CD14-positive monocyte (primary cell): Measurements from ENCODE around the gene FGF6. TPM values are rescaled to one million over a fixed set of nuclear protein-coding genes. Genes with fewer than 3 reads are reported as not detected.

Source experiments
- DNase-seq, 3 donors: peaks; one replicate each; pipeline ENCODE4 v3.0.0-alpha.2; 2011 to 2022
- H2AFZ ChIP-seq: 2 replicates; pipeline ENCODE4 v1.6.0; 2012; ENCODE audit warnings: mild to moderate bottlenecking, low read depth, low read length, inconsistent platforms; ENCODE audit not compliant: insufficient read depth, poor library complexity, severe bottlenecking
- H3K27ac ChIP-seq, 2 donors: 1 replicate in 1 of 2; 2 replicates in 1 of 2; pipeline ENCODE4 v1.5.1; 2012 to 2013; ENCODE audit warnings: low read length in 2 of 2, control low read depth in 1 of 2, inconsistent platforms in 1 of 2, low read depth in 1 of 2, mild to moderate bottlenecking in 1 of 2
- H3K27me3 ChIP-seq, 2 donors: one replicate each; pipeline versions ENCODE4 v1.6.0 to v1.6.1; 2011 to 2013; ENCODE audit warnings: low read length in 2 of 2; ENCODE audit not compliant: control insufficient read depth in 2 of 2, insufficient read depth in 2 of 2
- H3K36me3 ChIP-seq, 2 donors: replicated peaks in 1 of 2; 1 replicate in 1 of 2; 2 replicates in 1 of 2; pipeline versions ENCODE4 v1.5.1 to v1.6.1; 2012 to 2013; ENCODE audit warnings: low read length in 2 of 2, control low read depth in 1 of 2, inconsistent platforms in 1 of 2, mild to moderate bottlenecking in 1 of 2; ENCODE audit not compliant: insufficient read depth in 2 of 2, control insufficient read depth in 1 of 2
- H3K4me1 ChIP-seq, 2 donors: 1 replicate in 1 of 2; 2 replicates in 1 of 2; pipeline versions ENCODE4 v1.5.1 to v1.6.1; 2012 to 2013; ENCODE audit warnings: low read length in 2 of 2, control low read depth in 1 of 2, inconsistent platforms in 1 of 2, mild to moderate bottlenecking in 1 of 2, moderate library complexity in 1 of 2; ENCODE audit not compliant: insufficient read depth in 2 of 2, control insufficient read depth in 1 of 2
- H3K4me2 ChIP-seq: replicated peaks from 2 replicates; pipeline ENCODE3; 2012; ENCODE audit warnings: low read length, moderate library complexity, mild to moderate bottlenecking; ENCODE audit not compliant: poor library complexity, severe bottlenecking; ENCODE audit errors: extremely low read depth
- H3K4me3 ChIP-seq, 3 experiments: fragments of 200-600 bp in 1 of 3; sonication (generic) in 1 of 3; replicated peaks in 1 of 3; 1 replicate in 2 of 3; 2 replicates in 1 of 3; pipeline ENCODE4 v1.5.1; 2011 to 2013; ENCODE audit warnings: low read length in 3 of 3, mild to moderate bottlenecking in 3 of 3, control low read depth in 2 of 3, low read depth in 2 of 3, inconsistent platforms in 1 of 3, moderate library complexity in 1 of 3
- H3K79me2 ChIP-seq: 2 replicates; pipeline ENCODE4 v1.6.0; 2012; ENCODE audit warnings: mild to moderate bottlenecking, control low read depth, inconsistent platforms, low read length, moderate library complexity; ENCODE audit not compliant: insufficient read depth
- H3K9ac ChIP-seq: 2 replicates; pipeline ENCODE4 v1.6.0; 2017; ENCODE audit warnings: low read length, mild to moderate bottlenecking; ENCODE audit not compliant: insufficient read depth, poor library complexity, severe bottlenecking
- H3K9me3 ChIP-seq, 2 donors: replicated peaks in 1 of 2; 1 replicate in 1 of 2; 2 replicates in 1 of 2; pipeline versions ENCODE4 v1.5.1 to v1.6.1; 2012 to 2013; ENCODE audit warnings: low read length in 2 of 2, control low read depth in 1 of 2; ENCODE audit not compliant: control insufficient read depth in 1 of 2, insufficient read depth in 1 of 2
- H4K20me1 ChIP-seq: 2 replicates; pipeline ENCODE4 v1.6.0; 2012; ENCODE audit warnings: mild to moderate bottlenecking, low read length, control low read depth, moderate library complexity; ENCODE audit not compliant: insufficient read depth
- H3K27ac Mint-ChIP-seq, 7 donors: one replicate each; pipeline ENCODE4 v1.8.0; 2020; ENCODE audit warnings: mild to moderate bottlenecking in 7 of 7, mixed read lengths in 7 of 7, moderate library complexity in 6 of 7, inconsistent platforms in 2 of 7
- H3K27me3 Mint-ChIP-seq, 3 donors: one replicate each; pipeline ENCODE4 v1.8.0; 2021 to 2022; ENCODE audit warnings: low read depth in 3 of 3, mild to moderate bottlenecking in 3 of 3, mixed read lengths in 3 of 3, moderate library complexity in 3 of 3, inconsistent platforms in 1 of 3
- H3K36me3 Mint-ChIP-seq, 2 donors: one replicate each; pipeline ENCODE4 v1.8.0; 2020; ENCODE audit warnings: mixed read lengths in 2 of 2, inconsistent platforms in 1 of 2, mild to moderate bottlenecking in 1 of 2
- H3K4me1 Mint-ChIP-seq: one replicate; pipeline ENCODE4 v1.8.0; 2020; ENCODE audit warnings: mild to moderate bottlenecking, mixed read lengths
- H3K4me3 Mint-ChIP-seq, 2 donors: one replicate each; pipeline ENCODE4 v1.8.0; 2020; ENCODE audit warnings: mild to moderate bottlenecking in 2 of 2, mixed read lengths in 2 of 2, moderate library complexity in 1 of 2
- H3K9me3 Mint-ChIP-seq, 7 donors: one replicate each; pipeline ENCODE4 v1.8.0; 2020 to 2022; ENCODE audit warnings: mixed read lengths in 7 of 7, mild to moderate bottlenecking in 6 of 7, moderate library complexity in 6 of 7, inconsistent platforms in 2 of 7
- CTCF ChIP-seq: fragments of 200-600 bp; IDR thresholded peaks from one replicate; pipeline ENCODE4 v1.8.0; 2022; ENCODE audit warnings: antibody characterized with exemption, mild to moderate bottlenecking
- WGBS: methylation state at CpG from one replicate; pipeline ENCODE4 v1.1.5; 2013; ENCODE audit warnings: missing lambda C conversion rate; ENCODE audit not compliant: insufficient coverage; 5-methylcytosine and 5-hydroxymethylcytosine counted together
- intact Hi-C, 2 donors: fragments of 100-400 bp; cut with micrococcal nuclease; formaldehyde crosslinking; loops; one replicate each; pipeline versions ENCODE4 v1.15.0 to v1.15.1; 2023
- polyA plus RNA-seq, 3 donors: library from polyadenylated mRNA; depleted of rRNA in 1 of 3; unstranded in 2 of 3; stranded (reverse) in 1 of 3; fragments of 300-500 nt in 2 of 3; fragments of >200 nt in 1 of 3; fragmentation: Illumina TruSeq in 2 of 3; gene quantifications; 1 replicate in 2 of 3; 2 replicates in 1 of 3; pipeline ENCODE4 v1.2.3, GENCODE V29; 2012 to 2021

FGF6 gene
- polyA plus RNA-seq, 3 donors = not detected

- H3K9me3 ChIP-seq = no peaks in the 10 kb centered on the region
- H3K4me1 ChIP-seq = no peaks in the 10 kb centered on the region
- H3K4me3 ChIP-seq = no peak overlapping the region
- H3K9me3 Mint-ChIP-seq = peaks cover 4 to 6% (median 4%) of the 10 kb centered on the region in 7 donors
- no peaks in the 10 kb centered on the region for H3K36me3 ChIP-seq
- H3K4me3 Mint-ChIP-seq = no peak overlapping the region
- no peak overlapping the region for H3K27ac Mint-ChIP-seq
- peaks cover 7% of the 10 kb centered on the region for H3K4me1 Mint-ChIP-seq
- no peaks in the 10 kb centered on the region for H3K36me3 Mint-ChIP-seq
- no CpG with 5 or more reads among the region's 1 CpG for WGBS
- TF ChIP-seq CTCF = no peak
- H2AFZ ChIP-seq = no peak overlapping the region
- H3K9ac ChIP-seq = no peak overlapping the region
- no peak for DNase-seq
- H3K27ac ChIP-seq = no peak overlapping the region
- H3K27me3 Mint-ChIP-seq = peaks cover 15 to 33% (median 16%) of the 10 kb centered on the region in 3 donors
- H3K79me2 ChIP-seq = no peaks in the 10 kb centered on the region
- intact Hi-C loops = no loop called here
- H3K27me3 ChIP-seq = peaks cover 7 to 22% of the 10 kb centered on the region in 2 donors
- H3K4me2 ChIP-seq = no peak overlapping the region
- H4K20me1 ChIP-seq = no peaks in the 10 kb centered on the region
Observed at GRCh38 chr12:4412465-4412864, 33.1 kb downstream of the FGF6 start.

- H3K36me3 ChIP-seq = no peaks in the 10 kb centered on the region
- no peaks in the 10 kb centered on the region for H3K4me1 ChIP-seq
- H3K27me3 Mint-ChIP-seq = peaks cover 11 to 32% (median 16%) of the 10 kb centered on the region in 3 donors
Observed at GRCh38 chr12:4412056-4412455, 33.6 kb downstream of the FGF6 start.

More at GRCh38 chr12:4412056-4412455, 33.6 kb downstream of the FGF6 start:
- Mint-ChIP-seq H3K36me3 (no peaks in the 10 kb centered on the region), H3K9me3 (peaks cover 4 to 6% (median 4%) of the 10 kb centered on the region in 7 donors), H3K27ac (no peak overlapping the region), H3K4me3 (no peak overlapping the region), H3K4me1 (peaks cover 7% of the 10 kb centered on the region)
- H4K20me1 ChIP-seq = no peaks in the 10 kb centered on the region
- no peak for TF ChIP-seq CTCF
- no peaks in the 10 kb centered on the region for H3K9me3 ChIP-seq
- H3K4me3 ChIP-seq = no peak overlapping the region
- H2AFZ ChIP-seq = no peak overlapping the region
- H3K27ac ChIP-seq = no peak overlapping the region
- 100% methylated on average over 1 of the region's 3 CpGs for WGBS
- H3K9ac ChIP-seq = no peak overlapping the region
- DNase-seq = no peak
- H3K4me2 ChIP-seq = no peak overlapping the region
- intact Hi-C loops = no loop called here
- H3K79me2 ChIP-seq = no peaks in the 10 kb centered on the region
- peaks cover 7 to 22% of the 10 kb centered on the region in 2 donors for H3K27me3 ChIP-seq
